Measurements from ENCODE around the gene GAS6.

- TF ChIP-seq POLR2A (IDR thresholded peaks at IDR 0.05; ENCODE audit: low read depth, low read length) (no peak), POLR2AphosphoS5 (IDR thresholded peaks at IDR 0.05; ENCODE audit: low read depth, low read length) (no peak), TAF1 (IDR thresholded peaks at IDR 0.05; ENCODE audit: low read depth, low read length) (no peak)
Measured at GRCh38 chr13:113813070-113813748, 50.7 kb downstream of the GAS6 start.
